CD4-positive, alpha-beta T cell treated with Interleukin-1 beta for 1 hour (primary cell): ENCODE measurements around the gene RFX7.
A peak's percentile ranks its signal among the peaks of the same experiment; 100 is the strongest.

Experiments used
- DNase-seq, 2 donors: peaks; one replicate each; pipeline ENCODE4 v3.0.0-alpha.2; 2020 to 2022

RFX7 gene

DNA sequence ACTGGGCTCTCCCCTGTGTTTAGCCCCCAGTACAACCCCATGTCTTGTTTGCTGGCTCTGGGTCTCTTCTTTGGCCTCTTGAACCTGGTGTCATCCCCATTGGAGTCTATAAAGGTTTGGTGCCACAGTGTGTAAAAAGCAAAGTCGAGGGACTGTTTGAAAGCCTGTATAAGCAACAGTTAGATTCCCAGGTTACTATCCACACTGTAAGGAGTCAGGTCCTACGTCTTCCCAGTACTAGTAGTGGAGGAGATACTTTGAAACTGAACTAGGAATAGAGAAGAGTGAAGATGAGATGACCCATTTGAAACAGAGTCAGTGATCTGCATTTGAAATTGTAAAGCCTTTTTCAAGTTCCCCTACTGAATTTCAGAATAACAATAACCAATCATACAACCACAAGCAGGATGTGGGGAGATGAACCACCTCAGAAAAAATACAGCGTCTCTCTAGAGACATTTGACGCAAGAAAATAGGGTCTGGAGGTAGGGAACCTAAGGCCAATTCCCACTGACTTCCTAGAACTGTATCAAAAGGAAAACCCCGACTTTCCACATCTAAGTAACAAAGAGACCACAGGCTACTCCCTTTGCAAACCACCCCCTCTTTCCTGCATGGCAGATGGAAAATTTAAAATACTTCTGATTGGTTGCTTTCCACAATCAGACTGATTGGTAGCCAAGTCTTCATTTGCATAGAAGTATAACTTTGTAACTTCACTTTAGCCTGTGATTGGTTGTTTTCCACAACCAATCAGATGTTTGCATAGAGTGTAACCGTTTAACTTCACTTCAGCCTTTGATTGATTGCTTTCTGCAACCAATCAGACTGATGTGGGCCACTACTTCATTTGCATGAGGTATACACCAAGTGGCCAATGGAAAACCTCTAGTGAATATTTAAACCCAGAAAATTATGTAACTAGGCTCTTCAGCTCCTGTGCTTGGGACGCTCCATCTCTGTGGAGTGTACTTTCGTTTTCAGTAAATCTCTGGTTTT, 200.4 kb downstream of the RFX7 start:
- DNase-seq: peak; percentile 46 to 78

DNA sequence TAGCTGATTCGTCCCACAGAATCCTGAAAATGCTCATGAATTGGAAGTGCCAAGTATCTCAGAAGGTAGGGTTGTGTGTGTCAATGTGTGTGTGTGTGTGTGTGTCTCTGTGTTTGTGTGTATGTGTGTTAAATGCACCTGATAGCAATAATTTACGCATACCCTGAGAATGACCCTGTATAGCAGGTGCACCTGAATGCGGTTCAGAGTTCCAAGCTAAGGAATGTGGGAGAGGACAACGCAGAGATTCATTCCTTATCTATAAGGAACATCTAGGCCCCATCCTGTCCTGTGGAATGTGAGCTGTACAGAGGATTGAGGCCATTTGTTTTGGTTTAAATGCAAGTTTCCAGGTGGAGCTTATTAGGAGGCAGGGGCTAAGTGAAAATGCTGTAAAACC, 201.2 kb downstream of the RFX7 start:
- no peak for DNase-seq

DNA sequence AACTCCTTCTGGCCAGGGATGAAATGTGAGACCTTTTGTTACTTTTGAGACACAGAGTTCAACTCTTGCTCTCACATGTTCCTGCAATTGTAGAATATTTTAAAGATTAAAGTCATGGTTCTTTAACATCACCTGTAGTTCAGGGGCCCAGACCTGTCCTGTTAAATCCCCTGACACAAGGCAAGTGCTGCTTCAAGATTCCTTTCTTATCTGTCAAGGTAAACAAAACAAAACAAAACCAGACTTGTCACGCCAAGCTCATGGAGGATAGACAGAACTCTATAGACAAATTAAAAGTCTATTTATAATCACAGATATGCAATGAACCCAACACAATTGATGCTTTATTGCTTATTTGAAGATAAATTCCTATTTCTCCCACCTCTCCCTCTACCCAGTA, 201.6 kb downstream of the RFX7 start:
- DNase-seq: no peak

DNA sequence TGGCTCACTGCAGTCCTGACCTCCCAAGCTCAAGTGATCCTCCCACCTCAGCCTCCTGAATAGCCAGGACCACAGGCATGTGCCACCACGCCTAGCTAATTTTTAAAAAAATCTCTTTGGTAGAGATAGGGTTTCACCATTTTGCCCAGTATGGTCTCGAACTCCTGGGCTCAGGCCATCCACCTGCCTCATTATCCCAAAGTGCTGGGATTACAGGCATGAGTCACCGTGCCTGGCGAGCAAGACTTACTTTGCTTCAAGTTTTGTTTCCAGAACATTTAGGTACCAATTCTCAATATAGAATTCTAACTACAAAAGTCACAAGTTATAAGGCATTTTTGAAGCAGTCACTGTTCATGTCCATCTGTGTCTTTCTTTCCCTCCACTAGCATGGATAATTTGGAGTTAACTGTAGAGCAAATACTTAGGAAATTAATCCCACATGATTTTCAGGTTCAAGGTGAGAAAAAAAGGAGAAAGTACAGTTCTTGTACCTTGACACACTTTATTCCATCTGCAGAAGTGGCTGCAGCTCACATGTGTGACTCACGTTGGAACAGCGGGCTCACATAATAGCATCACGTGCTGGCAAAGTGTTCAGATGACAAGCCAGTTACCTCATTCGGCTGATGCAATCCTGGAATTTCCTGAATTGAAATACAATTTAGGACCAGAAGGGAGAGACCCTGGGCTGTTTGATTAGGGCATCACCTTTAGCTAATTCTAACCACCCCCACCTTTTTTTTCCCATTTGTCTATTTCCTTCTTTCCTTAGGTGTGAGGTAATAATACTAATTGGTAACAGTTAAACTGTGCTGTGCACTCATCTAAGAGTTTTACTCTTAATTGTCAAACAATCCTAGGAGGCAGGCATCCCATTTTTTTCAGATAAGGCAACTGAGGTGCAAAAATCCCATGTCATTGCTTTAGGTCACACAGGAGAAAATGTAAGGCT, 203.3 kb downstream of the RFX7 start:
- DNase-seq: no peak

DNA sequence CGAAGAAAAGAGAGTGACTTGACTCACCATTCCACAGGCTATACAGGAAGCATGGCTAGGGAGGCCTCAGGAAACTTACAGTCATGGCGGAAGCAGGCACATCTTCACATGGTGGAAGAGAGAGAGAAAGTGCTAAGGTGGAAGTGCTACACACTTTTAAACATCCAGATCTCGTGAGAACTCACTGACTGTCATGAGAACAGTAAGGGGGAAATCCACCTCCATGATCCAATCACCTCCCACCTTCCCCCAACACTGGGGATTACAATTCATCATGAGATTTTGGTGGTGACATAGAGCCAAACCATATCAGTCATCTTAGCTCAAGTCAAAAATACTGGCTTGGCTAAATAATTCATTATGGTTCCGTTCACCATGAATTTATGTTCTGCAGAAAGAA, 205.0 kb downstream of the RFX7 start:
- no peak for DNase-seq

DNA sequence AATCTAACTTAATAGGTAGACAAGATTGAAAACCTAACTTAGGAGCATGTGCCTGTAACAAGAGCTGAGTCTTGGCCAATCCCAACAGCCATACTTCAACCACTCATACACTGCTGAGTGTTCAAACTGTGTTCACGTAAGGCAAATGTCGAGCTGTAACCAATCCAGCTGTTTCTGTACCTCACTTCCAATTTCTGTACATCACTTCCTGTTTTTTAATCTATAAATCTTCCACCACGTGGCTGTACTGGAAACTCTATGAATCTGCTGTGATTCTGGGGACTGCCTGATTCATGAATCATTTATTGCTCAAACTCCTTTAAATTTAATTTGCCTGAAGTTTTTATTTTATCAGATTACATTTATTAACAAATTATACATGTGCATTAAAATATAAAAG, 205.7 kb downstream of the RFX7 start:
- DNase-seq: peak; percentile 8 to 39
